ENCODE data around the gene TENM3. TPM values are rescaled to one million over a fixed set of nuclear protein-coding genes. Genes with fewer than 3 reads are reported as not detected.

TENM3 gene
- total and polyA plus RNA-seq, 2 of the 8 experiments (the other 6 are each of a cell fraction or from before 2014, with no cell fraction given), result 36.9 to 69.3 TPM

GRCh38 chr4:182337366-182337765 is 94.2 kb downstream of the TENM3 start:
- H2BK120ac ChIP-seq (replicated peaks; ENCODE audit: low read depth, low read length), result no peak overlapping the region

More at GRCh38 chr4:182337366-182337765, 94.2 kb downstream of the TENM3 start:
- Histone ChIP-seq H3K4ac (replicated peaks; ENCODE audit: insufficient read length, low read depth, low read length) (no peak overlapping the region), H3K9ac (replicated peaks in 1 of 4; ENCODE audit: extremely low read depth in 1 of 4, low read depth in 3 of 4, low read length in 3 of 4) (no peak overlapping the region), H3K9me3 (ENCODE audit: insufficient read depth in 2 of 2, low read depth in 1 of 2, low read length in 1 of 2) (no peaks in the 10 kb centered on the region), H3K4me1 (replicated peaks in 1 of 4; ENCODE audit: control insufficient read depth in 3 of 4, insufficient read depth in 4 of 4, low read length in 3 of 4) (peaks cover 0 to 8% (median 1%) of the 10 kb centered on the region in 4 experiments; a peak in 4 of 7 replicates), H3K4me3 (ENCODE audit: extremely low read depth in 1 of 4, insufficient read depth in 2 of 4, low read depth in 3 of 4, low read length in 4 of 4) (no peak overlapping the region), H3K23me2 (ENCODE audit: low read depth, low read length) (no peaks in the 10 kb centered on the region), H4K20me1 (replicated peaks in 1 of 2; ENCODE audit: control insufficient read depth in 1 of 2, insufficient read depth in 2 of 2, low read length in 2 of 2) (no peaks in the 10 kb centered on the region), H3K27me3 (replicated peaks in 1 of 4; ENCODE audit: control insufficient read depth in 3 of 4, extremely low read depth in 1 of 4, insufficient read depth in 3 of 4, low read length in 3 of 4) (no peaks in the 10 kb centered on the region), H3K4me2 (ENCODE audit: insufficient read depth in 1 of 2, low read depth in 2 of 2, low read length in 2 of 2) (no peak overlapping the region), H3K56ac (replicated peaks; ENCODE audit: insufficient read length, low read depth, low read length) (no peak overlapping the region), H4K91ac (replicated peaks; ENCODE audit: insufficient read length, low read length) (no peak overlapping the region), H2BK12ac (ENCODE audit: low read depth, low read length) (no peak overlapping the region), H3K14ac (ENCODE audit: insufficient read length) (no peak overlapping the region), H2AFZ (ENCODE audit: low read length) (no peak overlapping the region), H2BK5ac (ENCODE audit: low read depth, low read length) (no peak overlapping the region), H2AK5ac (ENCODE audit: low read depth, low read length) (no peak overlapping the region), H3K27ac (ENCODE audit: low read depth, low read length) (no peak overlapping the region), H3K18ac (ENCODE audit: extremely low read depth, low read length) (no peak overlapping the region), H4K5ac (ENCODE audit: insufficient read length, low read depth, low read length) (no peak overlapping the region), H3K23ac (ENCODE audit: insufficient read length) (no peak overlapping the region), H3K79me1 (ENCODE audit: low read depth, low read length) (no peaks in the 10 kb centered on the region), H3K36me3 (ENCODE audit: control insufficient read depth in 2 of 4, insufficient read depth in 4 of 4, low read length in 3 of 4) (0 out of 8 replicates have a peak, but pooled peaks cover 0 to 2% (median 0%) of the 10 kb centered on the region in 4 experiments), H2BK20ac (ENCODE audit: low read length) (no peak overlapping the region), H2BK15ac (ENCODE audit: low read length) (no peak overlapping the region), H4K8ac (ENCODE audit: extremely low read depth, insufficient read depth, low read length) (no peak overlapping the region), H3K79me2 (ENCODE audit: control insufficient read depth in 1 of 2, insufficient read depth in 2 of 2, low read length in 2 of 2) (no peaks in the 10 kb centered on the region)
- 83% methylated on average over 1 of the region's 1 CpG; no CpG with 5 or more reads in 1 of the 2 experiments for WGBS, 2 experiments (ENCODE audit: extremely low coverage in 1 of 2, insufficient coverage in 1 of 2, insufficient read length in 1 of 2, insufficient replicate concordance in 2 of 2, low coverage in 1 of 2, low lambda C conversion rate in 2 of 2, missing lambda C conversion rate in 1 of 2)
- ChIA-PET POLR2A (ENCODE audit: partially characterized antibody) (no interaction called here), CTCF (ENCODE audit: partially characterized antibody) (no interaction called here)
- TF ChIP-seq SIN3A (conservative IDR thresholded peaks at IDR 0.05 in 1 of 2, IDR thresholded peaks at IDR 0.05 in 1 of 2; ENCODE audit: low read depth in 1 of 2, low read length in 2 of 2), result no peak
- no peak for TF ChIP-seq SUZ12 (IDR thresholded peaks at IDR 0.05; ENCODE audit: low read length)
- TF ChIP-seq HDAC2 (IDR thresholded peaks at IDR 0.05; ENCODE audit: borderline replicate concordance in 1 of 2, low read depth in 2 of 2, low read length in 2 of 2), result no peak
- TF ChIP-seq POLR2AphosphoS5 (IDR thresholded peaks at IDR 0.05; ENCODE audit: low read depth, low read length), result no peak
- no peak for TF ChIP-seq TCF12 (IDR thresholded peaks at IDR 0.05; ENCODE audit: low read depth, low read length)
- no peak for TF ChIP-seq POLR2A (IDR thresholded peaks at IDR 0.05; ENCODE audit: control extremely low read depth in 1 of 2, low read depth in 2 of 2, low read length in 2 of 2)
- TF ChIP-seq TEAD4 (IDR thresholded peaks at IDR 0.05; ENCODE audit: low read depth, low read length), result no peak
- DNase-seq (ENCODE audit: low read depth in 1 of 2, low spot score in 2 of 2) (no peak), FAIRE-seq (no peak)
